Activated T-cell treated with anti-CD3 and anti-CD28 coated beads, Interleukin-2, amount 50 U/mL, for 1 hour (primary cell): Measurements from ENCODE around the gene CARTPT.

Experiments used
- DNase-seq: peaks from one replicate; pipeline ENCODE4 v3.0.0-alpha.2; 2020

CARTPT gene

GRCh38 chr5:71738662-71739361 is 19.7 kb downstream of the CARTPT start:
- no peak for DNase-seq

GRCh38 chr5:71740015-71740753 is 21.1 kb downstream of the CARTPT start:
- DNase-seq, result no peak

- DNase-seq, result no peak
Measured at GRCh38 chr5:71743155-71743554, 24.1 kb downstream of the CARTPT start.

DNA sequence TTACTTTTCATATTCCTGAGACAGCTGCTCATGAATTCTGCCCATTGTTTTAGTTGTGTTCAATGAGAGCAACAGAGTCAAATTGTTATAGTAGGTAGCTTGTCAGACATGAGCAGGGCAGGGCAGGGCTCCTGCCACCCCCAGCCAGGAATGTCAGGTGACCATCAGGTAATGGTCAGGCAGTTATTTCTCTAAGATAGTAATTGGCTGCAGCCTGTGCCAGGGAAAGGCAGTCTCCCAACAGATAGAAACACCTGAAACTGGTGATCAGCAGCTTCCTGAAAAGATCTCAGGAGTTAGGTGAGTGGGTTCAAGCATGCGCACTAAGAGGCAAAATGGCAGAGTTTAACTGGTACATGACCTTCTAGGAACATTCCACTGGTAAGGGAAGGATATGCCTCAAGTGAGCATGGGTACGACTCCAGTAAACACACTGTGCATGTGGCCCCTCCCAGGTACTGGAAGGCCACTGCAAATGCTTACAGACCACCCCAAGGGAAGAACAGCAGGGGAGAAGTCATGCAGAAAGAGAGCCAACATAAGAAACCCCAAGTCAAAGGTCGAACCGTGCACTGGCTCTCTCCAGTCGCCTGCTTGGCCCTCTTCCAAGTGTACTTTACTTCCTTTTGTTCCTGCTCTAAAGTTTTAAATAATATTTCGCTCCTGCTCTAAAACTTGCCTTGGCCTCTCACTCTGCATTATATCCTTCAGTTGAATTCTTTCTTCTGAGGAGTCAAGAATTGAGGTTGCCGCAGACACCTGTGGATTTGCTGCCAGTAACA is 25.1 kb downstream of the CARTPT start:
- no peak for DNase-seq

DNA sequence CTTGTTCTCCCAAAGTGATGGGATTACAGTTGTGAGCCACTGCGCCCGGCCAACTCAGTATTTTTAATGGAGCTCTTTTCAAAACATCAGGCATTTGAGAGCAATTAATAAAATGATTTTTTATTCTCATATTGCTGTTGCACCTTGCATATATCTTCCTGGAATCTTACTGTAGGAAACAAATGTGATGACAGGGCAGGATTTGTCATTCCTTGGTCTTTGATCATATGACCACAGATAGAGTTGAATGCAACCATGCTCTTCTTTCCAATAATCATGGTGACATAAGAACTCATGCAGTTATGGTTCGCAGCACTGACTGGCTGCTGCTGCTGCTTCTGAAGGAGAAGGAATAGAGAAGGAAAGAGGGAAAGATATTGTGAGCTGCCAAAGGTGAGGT is 28.1 kb downstream of the CARTPT start:
- DNase-seq, result no peak

GRCh38 chr5:71748360-71748759 is 29.3 kb downstream of the CARTPT start:
- no peak for DNase-seq

DNA sequence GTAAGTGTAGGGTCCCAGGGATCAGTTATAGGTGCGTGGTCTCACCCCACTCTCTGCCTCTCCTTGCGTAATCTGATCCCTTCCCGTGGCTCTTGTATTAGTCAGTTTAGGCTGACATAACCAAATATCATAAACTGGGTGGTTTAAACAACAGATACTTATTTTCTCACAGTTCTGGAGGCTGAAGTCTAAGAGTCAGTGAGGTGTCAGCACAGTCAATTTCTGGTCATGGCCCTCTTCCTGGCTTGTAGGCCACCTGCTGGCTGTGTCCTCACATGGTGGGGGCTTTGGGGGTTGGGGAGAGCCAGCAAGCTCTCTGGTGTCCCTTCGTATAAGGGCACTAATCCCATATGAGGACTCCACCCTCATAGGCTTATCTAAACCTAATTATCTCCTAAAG is 32.3 kb downstream of the CARTPT start:
- no peak for DNase-seq

DNA sequence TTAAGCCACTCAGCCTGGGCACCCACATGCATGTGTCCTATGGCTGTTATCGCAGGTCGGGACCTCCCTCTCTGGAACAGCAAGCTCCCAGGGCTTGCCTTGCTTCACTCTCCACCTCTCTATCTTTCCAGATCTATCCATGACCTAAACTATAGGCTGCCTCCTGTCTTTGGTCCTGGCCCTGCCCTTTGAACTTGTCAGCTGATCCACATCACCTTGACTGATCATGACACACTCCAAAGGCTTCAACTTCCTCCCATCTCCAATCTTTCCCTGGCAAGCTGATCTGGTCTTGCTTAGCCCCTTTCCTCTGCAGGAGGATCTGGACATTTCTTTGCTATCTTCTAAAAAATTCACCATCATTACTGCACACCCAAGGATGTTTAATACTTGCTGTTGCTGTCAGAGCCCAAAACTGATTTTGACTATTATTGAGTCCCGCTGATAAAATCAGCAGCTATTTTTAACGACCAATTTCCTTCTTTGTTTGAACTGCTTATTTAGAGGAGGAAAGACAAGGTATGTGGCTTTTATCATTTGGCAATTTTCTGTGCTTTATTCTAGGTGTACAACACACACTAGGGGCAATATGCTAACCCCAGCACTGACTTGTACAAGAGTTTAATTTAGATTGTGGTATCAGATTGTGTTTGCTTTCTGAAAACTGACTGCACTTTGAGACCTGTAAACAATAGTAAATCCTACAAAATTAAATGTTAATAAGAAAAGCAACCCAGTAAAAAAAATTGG is 33.5 kb downstream of the CARTPT start:
- no peak for DNase-seq

- DNase-seq, result peak; percentile 38
Measured at GRCh38 chr5:71757590-71758543, 38.8 kb downstream of the CARTPT start.

- no peak for DNase-seq
Measured at GRCh38 chr5:71762826-71763225, 43.8 kb downstream of the CARTPT start.

- DNase-seq, result no peak
Measured at GRCh38 chr5:71767661-71768060, 48.6 kb downstream of the CARTPT start.

GRCh38 chr5:71769287-71769686 is 50.2 kb downstream of the CARTPT start:
- no peak for DNase-seq

GRCh38 chr5:71770381-71770780 is 51.3 kb downstream of the CARTPT start:
- DNase-seq, result no peak
